HG03108 (cell line): ENCODE measurements around the gene NR2F1-AS1.
"Not testable (repeated sequence)": the region's sequence is repeated elsewhere in the genome, so short reads cannot be mapped to it uniquely, and the experiment has no call there.

Experiments
- ATAC-seq: cut with Tn5 transposase; IDR thresholded peaks from one replicate; pipeline ENCODE4 v1.9.1; 2021; ENCODE audit warnings: moderate library complexity; ENCODE audit not compliant: unreplicated experiment

NR2F1-AS1 gene

GRCh38 chr5:93577854-93578812, 2.9 kb downstream of the NR2F1-AS1 start:
- no peak for ATAC-seq

DNA sequence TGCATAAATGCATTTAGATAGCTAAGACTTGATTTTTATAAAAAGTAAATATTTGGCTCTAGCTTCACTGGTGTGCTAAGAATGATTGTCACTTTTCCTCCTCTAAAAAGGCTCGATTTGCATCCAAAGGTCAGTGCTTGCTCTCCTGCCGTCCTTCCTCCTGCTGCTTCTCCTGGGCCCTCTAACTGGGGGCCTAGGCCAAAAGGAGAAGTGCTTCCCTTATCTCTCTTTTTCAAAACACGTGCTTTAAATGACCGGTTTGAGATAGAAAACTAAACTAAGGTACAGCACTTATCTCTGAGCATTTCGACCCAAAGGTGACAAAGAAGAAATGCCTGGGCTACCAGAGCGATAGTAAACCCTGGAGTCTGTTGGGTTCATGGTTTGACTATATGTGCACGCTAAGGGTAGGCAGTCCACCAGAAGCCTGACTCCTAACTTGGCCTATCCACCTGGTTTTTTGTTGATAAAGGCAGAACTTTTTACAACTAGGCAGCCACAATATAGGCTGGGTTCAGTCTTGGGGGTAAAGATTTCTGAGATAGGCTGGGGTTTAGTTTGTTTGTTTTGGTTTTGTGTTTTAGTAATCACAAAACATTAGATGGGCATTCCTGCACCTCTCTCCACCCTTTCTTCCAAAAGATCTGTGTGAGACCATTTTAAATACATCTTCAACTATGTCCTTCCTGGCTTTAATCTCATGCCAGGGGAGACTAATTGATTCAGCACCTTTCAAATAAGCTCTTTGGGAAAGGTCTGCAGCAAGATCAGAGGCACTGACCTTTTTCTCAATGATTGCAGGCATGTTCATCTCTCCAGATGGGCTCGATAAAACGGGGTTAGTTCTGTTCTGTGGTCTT, 3.8 kb downstream of the NR2F1-AS1 start:
- no peak for ATAC-seq

- no peak for ATAC-seq
These were observed 5.3 kb downstream of the NR2F1-AS1 start for GRCh38 chr5:93575461-93576414.

GRCh38 chr5:93574491-93575305, 6.3 kb downstream of the NR2F1-AS1 start:
- ATAC-seq: no peak

- no peak for ATAC-seq
These were observed 7.4 kb downstream of the NR2F1-AS1 start for GRCh38 chr5:93573354-93574351.

DNA sequence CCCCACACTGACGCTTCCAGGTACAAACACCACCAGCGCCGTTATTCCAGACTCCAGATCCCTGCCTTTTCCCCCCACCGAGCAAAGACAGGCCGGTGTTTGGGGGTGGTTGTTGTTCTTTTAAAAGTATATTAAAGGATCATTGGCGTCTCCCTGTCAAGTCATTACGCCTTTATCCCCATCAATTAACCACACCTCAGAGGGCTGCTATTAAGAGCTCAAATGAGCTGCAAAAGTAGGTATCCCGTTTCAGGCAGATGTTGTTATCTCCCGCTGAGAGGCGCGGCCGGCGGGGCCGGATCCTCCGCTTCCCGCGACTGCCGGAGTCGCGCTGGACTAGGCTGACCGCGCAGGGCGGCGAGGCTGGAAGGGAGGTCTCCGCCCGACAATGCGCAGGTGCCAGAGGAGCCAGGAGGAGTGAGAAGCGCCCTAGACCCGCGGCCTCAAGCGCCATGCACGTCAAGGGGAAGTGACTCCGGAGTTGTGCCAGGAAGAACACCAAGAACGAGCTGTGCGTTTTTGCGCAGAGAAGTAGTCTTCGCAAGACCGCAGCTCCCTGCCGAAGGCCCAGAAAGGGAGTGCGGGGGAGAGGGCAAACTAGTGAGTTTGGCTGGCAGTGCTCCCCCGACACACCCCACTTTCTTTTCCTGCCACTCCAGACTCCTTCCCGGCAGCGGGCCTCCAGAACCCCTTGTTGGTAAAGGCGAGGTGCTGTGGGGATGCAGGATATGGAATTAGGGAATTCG, 8.2 kb downstream of the NR2F1-AS1 start:
- no peak for ATAC-seq

- no peak for ATAC-seq
These were observed 8.9 kb downstream of the NR2F1-AS1 start for GRCh38 chr5:93572101-93572607.

DNA sequence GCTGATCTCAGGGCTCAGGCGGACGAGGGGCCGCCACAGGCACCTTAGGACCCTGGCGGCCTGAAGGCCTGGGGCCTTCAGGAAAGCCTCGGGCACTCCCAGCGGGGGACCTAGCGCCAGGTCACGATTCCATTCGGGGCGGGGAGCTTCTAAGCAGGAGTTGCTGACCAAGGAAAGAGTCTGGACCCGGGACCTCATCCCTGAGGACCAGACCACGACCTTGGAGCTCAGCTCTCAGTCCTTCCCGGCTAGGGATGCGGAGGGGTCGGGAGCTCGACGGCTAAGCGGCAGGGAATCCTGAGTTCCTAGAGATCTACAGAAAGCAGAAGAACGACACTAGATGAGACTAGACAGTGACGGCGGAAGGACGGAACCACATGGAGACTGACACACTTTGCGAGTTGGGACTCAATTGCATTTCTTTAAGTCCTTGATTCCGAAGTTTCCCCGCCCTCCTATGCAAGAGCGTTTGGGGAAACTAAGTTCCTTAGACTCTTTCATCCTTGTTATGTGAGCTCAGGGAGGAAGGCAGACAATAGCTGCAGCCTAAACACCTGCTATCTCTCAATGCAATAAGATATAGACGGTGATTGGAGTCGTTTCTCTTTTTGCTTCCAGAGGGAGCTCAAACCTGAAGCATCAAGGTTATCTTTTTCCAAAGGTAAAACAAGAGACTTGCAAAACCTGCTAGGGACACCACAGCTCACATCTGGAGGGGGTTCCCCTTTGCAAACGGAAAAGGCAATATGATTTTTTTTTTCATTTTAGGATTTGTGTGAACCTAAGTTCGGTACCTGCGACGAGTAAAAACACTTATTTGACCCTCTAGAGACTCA, 9.7 kb downstream of the NR2F1-AS1 start:
- ATAC-seq: no peak

DNA sequence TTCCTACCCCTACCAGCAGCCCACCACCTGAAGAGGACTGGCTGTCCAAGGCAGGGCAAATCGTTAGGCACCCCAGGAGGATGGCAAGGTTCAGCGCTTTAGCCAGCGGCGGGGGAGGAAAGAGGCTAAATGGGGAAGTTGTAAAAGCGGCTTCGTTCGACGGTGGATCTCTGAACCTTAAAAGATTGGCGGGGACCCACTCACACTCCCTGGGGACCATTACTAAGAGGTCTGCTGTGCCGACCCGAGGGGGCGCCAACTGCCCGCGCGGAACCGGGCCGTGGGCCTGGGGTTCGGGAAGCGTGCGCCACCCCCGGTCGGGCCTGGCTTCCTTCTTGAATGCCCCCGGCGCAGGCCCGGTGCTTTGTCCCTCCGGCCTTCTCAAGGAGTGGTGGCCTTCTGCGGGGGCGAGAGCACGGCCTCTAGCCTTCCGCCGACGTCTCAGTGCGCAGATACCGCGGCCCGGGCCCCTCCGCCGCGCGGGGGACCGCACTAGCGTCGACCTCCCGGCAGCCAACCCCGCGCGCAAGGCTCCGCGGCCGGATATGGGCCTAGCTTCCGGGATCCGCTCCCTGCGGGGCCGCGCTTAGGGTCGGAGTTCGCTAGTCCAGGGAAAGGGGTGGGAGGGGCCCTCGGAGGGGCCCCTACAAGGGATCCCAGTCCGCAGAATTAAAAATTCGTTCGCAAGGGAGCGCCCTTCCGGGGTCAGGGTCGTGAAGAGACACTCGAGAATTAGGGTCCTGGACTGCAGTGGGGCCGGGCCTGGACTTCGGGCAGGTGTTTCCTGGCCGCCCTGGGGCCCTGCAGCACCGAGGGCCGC, 10.5 kb downstream of the NR2F1-AS1 start:
- ATAC-seq: no peak

DNA sequence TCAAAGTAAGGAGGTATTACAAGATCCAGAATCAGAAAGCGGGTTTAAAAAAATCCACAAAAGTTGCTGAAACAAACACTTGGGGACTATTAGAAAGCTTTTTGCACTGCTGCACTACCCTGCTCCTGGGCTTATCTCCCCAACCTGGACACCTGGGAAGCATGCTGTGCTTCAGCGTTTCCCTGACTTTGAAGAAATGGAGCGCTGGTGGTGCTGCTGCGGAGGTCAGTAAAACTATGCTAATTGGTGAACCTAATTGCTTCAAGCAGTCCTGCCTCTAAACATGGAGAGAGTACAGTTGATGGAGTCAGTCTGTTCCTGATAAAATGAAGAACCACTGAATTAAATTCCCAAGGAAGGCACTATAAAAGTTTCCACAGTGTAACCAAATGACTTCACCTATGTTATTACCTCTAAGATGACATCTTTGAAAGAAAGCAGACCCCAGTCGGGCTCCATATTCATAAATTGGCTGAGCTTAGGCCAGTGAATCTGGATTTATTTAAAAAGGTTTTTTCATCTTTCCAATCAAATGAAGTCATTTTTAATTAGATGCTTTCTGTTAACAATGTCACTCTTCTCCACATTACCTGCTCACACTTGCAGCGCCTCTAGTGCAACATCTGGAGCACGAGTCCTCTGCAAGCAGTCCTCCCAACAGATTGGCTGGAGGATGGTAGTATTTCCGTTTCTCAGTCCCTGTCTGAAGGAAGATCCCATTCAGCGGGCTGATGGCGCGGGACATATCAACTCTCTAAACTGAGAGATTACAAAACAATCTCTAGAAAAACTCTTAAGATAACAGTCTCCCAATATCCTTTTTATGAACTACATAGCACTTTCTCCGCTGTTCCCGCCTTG, 11.5 kb downstream of the NR2F1-AS1 start:
- ATAC-seq: no peak

GRCh38 chr5:93567424-93567823, 13.6 kb downstream of the NR2F1-AS1 start:
- no peak for ATAC-seq

- ATAC-seq: no peak
These were observed 14.9 kb downstream of the NR2F1-AS1 start for GRCh38 chr5:93566091-93566490.

GRCh38 chr5:93557021-93557604, 23.9 kb downstream of the NR2F1-AS1 start:
- ATAC-seq: no peak

GRCh38 chr5:93549594-93549993, 31.4 kb downstream of the NR2F1-AS1 start:
- ATAC-seq: not testable (repeated sequence)

DNA sequence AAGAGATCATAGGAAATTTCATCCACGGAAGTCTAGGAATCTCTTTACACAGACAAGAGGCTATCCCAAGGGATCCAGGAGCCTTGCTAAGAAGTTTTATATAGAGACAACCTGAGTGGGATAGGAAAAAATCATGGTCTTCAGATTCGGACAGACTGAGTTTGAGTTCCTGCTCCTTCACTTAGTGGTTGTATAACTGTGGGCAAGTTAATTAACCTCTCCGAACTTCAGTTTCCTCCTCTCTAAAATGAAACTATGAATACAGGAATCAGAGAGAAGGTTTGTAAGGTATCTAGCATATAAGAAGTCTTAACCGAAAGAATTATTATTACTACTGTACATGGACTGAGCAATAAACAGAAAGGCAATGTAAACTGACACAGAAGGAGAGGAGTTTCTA, 35.1 kb downstream of the NR2F1-AS1 start:
- ATAC-seq: no peak
